ENCODE measurements around the gene MRPS9.

Gene MRPS9

DNA sequence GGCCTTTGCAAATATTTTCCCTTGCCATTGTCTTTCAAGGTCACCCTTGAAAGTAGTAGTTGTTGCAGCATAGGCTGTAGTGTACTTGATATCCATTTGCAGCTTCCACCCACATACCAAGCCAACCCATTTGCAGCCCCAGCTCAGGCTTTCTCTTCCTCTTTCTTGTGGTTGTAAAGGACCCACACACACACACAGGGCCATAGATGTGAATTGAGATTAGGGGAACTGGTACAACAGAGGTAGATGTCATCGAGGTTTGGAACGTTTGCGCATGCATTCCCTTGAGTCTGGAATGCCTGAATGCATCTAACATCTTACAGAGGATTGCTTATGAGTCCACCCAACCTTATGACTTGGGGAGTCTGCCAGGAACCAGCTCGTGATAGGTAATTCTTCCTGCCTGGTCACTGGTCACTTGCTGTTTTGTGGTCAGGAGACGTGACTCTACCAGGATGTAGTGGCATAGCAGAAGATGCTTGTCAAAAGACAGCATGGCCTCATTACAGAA, 91.9 kb downstream of the MRPS9 start:
- H3K4me2 ChIP-seq (ENCODE audit: low read length) = no peak overlapping the region
- H4K20me1 ChIP-seq (ENCODE audit: insufficient read depth, low read length) = no peaks in the 10 kb centered on the region

DNA sequence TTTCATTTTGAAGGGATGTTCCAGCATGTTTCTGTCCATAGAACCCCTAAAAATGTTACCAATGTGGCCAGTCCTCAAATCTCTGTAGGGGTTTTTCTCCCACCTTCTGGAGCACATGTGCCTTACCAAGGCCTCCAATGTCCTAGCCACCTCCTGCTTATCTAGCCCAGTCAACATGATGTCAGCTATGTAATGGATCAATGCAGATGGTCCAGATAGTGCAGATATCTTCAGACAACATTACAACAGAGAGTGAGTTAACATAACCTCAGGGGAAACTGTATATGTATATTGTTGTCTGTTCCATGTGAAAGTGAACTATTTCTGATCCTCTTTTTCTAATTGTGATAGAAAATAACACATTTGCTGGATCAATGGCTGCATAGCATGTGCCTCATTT, 92.7 kb downstream of the MRPS9 start:
- H3K4me2 ChIP-seq (ENCODE audit: low read length) = no peak overlapping the region
- no peak overlapping the region for H3K27ac ChIP-seq (ENCODE audit: low read depth, low read length, poor library complexity, severe bottlenecking)
- no peaks in the 10 kb centered on the region for H3K9me2 ChIP-seq (ENCODE audit: low read depth, low read length)
- H3K36me3 ChIP-seq (ENCODE audit: insufficient read depth, low read length) = no peaks in the 10 kb centered on the region
- H3K4me3 ChIP-seq (ENCODE audit: low read depth, low read length, poor library complexity, severe bottlenecking) = no peak overlapping the region
- H2AFZ ChIP-seq (ENCODE audit: low read length) = no peak overlapping the region
- H3K9me3 ChIP-seq (ENCODE audit: low read length) = no peaks in the 10 kb centered on the region
- H3K9ac ChIP-seq (ENCODE audit: low read length) = no peak overlapping the region
- 0 out of 2 replicates have a peak, but pooled peaks cover 3% of the 10 kb centered on the region for H3K27me3 ChIP-seq (ENCODE audit: insufficient read depth, low read length)
- no peaks in the 10 kb centered on the region for H3K79me2 ChIP-seq (ENCODE audit: insufficient read depth, low read length)
- H3K4me1 ChIP-seq (ENCODE audit: insufficient read depth, low read length, severe bottlenecking) = no peaks in the 10 kb centered on the region
- no peak for TF ChIP-seq EZH2 (IDR thresholded peaks at IDR 0.05; ENCODE audit: borderline replicate concordance, low read length)
- TF ChIP-seq, protein P1, sequence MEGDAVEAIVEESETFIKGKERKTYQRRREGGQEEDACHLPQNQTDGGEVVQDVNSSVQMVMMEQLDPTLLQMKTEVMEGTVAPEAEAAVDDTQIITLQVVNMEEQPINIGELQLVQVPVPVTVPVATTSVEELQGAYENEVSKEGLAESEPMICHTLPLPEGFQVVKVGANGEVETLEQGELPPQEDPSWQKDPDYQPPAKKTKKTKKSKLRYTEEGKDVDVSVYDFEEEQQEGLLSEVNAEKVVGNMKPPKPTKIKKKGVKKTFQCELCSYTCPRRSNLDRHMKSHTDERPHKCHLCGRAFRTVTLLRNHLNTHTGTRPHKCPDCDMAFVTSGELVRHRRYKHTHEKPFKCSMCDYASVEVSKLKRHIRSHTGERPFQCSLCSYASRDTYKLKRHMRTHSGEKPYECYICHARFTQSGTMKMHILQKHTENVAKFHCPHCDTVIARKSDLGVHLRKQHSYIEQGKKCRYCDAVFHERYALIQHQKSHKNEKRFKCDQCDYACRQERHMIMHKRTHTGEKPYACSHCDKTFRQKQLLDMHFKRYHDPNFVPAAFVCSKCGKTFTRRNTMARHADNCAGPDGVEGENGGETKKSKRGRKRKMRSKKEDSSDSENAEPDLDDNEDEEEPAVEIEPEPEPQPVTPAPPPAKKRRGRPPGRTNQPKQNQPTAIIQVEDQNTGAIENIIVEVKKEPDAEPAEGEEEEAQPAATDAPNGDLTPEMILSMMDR (IDR thresholded peaks at IDR 0.05; ENCODE audit: low read length) = no peak
- H4K20me1 ChIP-seq (ENCODE audit: insufficient read depth, low read length) = no peaks in the 10 kb centered on the region
- no peaks in the 10 kb centered on the region for H3F3A ChIP-seq (ENCODE audit: insufficient read depth, low read length)

More for the DNA sequence above, 91.9 kb downstream of the MRPS9 start:
- H3K27ac ChIP-seq (ENCODE audit: low read depth, low read length, poor library complexity, severe bottlenecking) = no peak overlapping the region
- H3K36me3 ChIP-seq (ENCODE audit: insufficient read depth, low read length) = no peaks in the 10 kb centered on the region
- no peak overlapping the region for H2AFZ ChIP-seq (ENCODE audit: low read length)
- no peaks in the 10 kb centered on the region for H3K9me3 ChIP-seq (ENCODE audit: low read length)
- TF ChIP-seq EZH2 (IDR thresholded peaks at IDR 0.05; ENCODE audit: borderline replicate concordance, low read length) = no peak
- TF ChIP-seq, protein P1 (IDR thresholded peaks at IDR 0.05; ENCODE audit: low read length) = no peak
- H3K27me3 ChIP-seq (ENCODE audit: insufficient read depth, low read length) = 0 out of 2 replicates have a peak, but pooled peaks cover 2% of the 10 kb centered on the region
- H3K4me3 ChIP-seq (ENCODE audit: low read depth, low read length, poor library complexity, severe bottlenecking) = no peak overlapping the region
- H3K9me2 ChIP-seq (ENCODE audit: low read depth, low read length) = no peaks in the 10 kb centered on the region
- H3K9ac ChIP-seq (ENCODE audit: low read length) = no peak overlapping the region
- no peaks in the 10 kb centered on the region for H3F3A ChIP-seq (ENCODE audit: insufficient read depth, low read length)
- no peaks in the 10 kb centered on the region for H3K4me1 ChIP-seq (ENCODE audit: insufficient read depth, low read length, severe bottlenecking)
- no peaks in the 10 kb centered on the region for H3K79me2 ChIP-seq (ENCODE audit: insufficient read depth, low read length)

DNA sequence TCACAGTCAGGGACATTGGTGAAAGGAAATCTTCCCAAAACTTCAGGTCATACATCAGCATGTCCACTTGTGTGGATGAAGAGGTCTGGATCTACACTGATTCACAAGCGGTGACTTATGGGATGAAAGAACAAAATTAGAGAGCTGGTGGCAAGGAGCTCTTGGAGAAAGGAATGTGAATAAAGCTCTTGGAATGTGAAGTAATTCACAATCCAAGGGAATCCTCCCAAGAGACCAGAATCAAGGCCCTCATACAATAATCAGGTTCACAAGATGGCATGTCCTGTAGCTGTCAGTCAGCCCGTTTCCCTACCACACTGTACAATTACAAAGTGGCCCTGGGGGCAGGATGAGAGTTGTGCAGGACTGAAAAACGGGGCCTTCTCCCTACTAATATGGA, 96.2 kb downstream of the MRPS9 start:
- Histone ChIP-seq H3K27ac (ENCODE audit: low read depth, low read length, poor library complexity, severe bottlenecking) (no peak overlapping the region), H3F3A (ENCODE audit: insufficient read depth, low read length) (no peaks in the 10 kb centered on the region), H3K9me3 (ENCODE audit: low read length) (no peaks in the 10 kb centered on the region), H3K9me2 (ENCODE audit: low read depth, low read length) (no peaks in the 10 kb centered on the region), H3K4me1 (ENCODE audit: insufficient read depth, low read length, severe bottlenecking) (no peaks in the 10 kb centered on the region), H3K27me3 (ENCODE audit: insufficient read depth, low read length) (0 out of 2 replicates have a peak, but pooled peaks cover 3% of the 10 kb centered on the region), H3K36me3 (ENCODE audit: insufficient read depth, low read length) (no peaks in the 10 kb centered on the region), H3K9ac (ENCODE audit: low read length) (no peak overlapping the region), H2AFZ (ENCODE audit: low read length) (no peak overlapping the region), H3K4me3 (ENCODE audit: low read depth, low read length, poor library complexity, severe bottlenecking) (no peak overlapping the region), H3K79me2 (ENCODE audit: insufficient read depth, low read length) (no peaks in the 10 kb centered on the region), H4K20me1 (ENCODE audit: insufficient read depth, low read length) (no peaks in the 10 kb centered on the region), H3K4me2 (ENCODE audit: low read length) (no peak overlapping the region)
- TF ChIP-seq, protein P1 (IDR thresholded peaks at IDR 0.05; ENCODE audit: low read length) = no peak
- TF ChIP-seq EZH2 (IDR thresholded peaks at IDR 0.05; ENCODE audit: borderline replicate concordance, low read length) = no peak

Data from OCI-LY1 (cell line).